Activated B cell treated with CpG ODN at 0.5 μM for 24 hours (primary cell): Measurements from ENCODE around the gene CYBB. TPM values are rescaled to one million over a fixed set of nuclear protein-coding genes. Genes with fewer than 3 reads are reported as not detected.

Experiments used
- ATAC-seq: fragments of 200-7000 bp; cut with Tn5 transposase; one replicate; pipeline ENCODE4 v1.10.0; 2021; ENCODE audit warnings: low read depth, mild to moderate bottlenecking, moderate library complexity
- CTCF ChIA-PET: fragments of 350-600 bp; sonication (Branson Sonifier 250); formaldehyde crosslinking; loops from one replicate; lab custom pipeline; 2021; ENCODE audit warnings: antibody characterized with exemption; lab: Charles Lee
- POLR2A ChIA-PET: fragments of 350-600 bp; sonication (Branson Sonifier 250); formaldehyde crosslinking; loops from one replicate; lab custom pipeline; 2021; ENCODE audit warnings: antibody characterized with exemption; lab: Charles Lee
- DNase-seq: peaks from one replicate; pipeline ENCODE4 v3.0.0; 2022
- H3K27ac Mint-ChIP-seq: one replicate; pipeline ENCODE4 v1.8.0; 2020; ENCODE audit warnings: mixed read lengths
- H3K27me3 Mint-ChIP-seq: one replicate; pipeline ENCODE4 v1.8.0; 2021; ENCODE audit warnings: mixed read lengths
- H3K36me3 Mint-ChIP-seq: one replicate; pipeline ENCODE4 v1.8.0; 2021; ENCODE audit warnings: low read depth, mixed read lengths
- H3K4me1 Mint-ChIP-seq: one replicate; pipeline ENCODE4 v1.8.0; 2021; ENCODE audit warnings: mixed read lengths
- H3K4me3 Mint-ChIP-seq: one replicate; pipeline ENCODE4 v1.8.0; 2020; ENCODE audit warnings: mild to moderate bottlenecking, mixed read lengths
- H3K9me3 Mint-ChIP-seq: one replicate; pipeline ENCODE4 v1.8.0; 2020; ENCODE audit warnings: mixed read lengths
- intact Hi-C: fragments of 100-400 bp; cut with micrococcal nuclease; formaldehyde crosslinking; loops from one replicate; pipeline ENCODE4 v1.15.1; 2024
- total RNA-seq: library from RNA; stranded (reverse); gene quantifications from 2 replicates; pipeline ENCODE4 v1.2.3, GENCODE V29; 2022
- TF ChIP-seq, protein P1 (sequence below): fragments of 200-600 bp; IDR thresholded peaks from one replicate; pipeline ENCODE4 v1.8.0; 2022; ENCODE audit warnings: antibody characterized with exemption, mild to moderate bottlenecking

Gene CYBB
- total RNA-seq, 1 donor from 2014 or later = 165 TPM

DNA sequence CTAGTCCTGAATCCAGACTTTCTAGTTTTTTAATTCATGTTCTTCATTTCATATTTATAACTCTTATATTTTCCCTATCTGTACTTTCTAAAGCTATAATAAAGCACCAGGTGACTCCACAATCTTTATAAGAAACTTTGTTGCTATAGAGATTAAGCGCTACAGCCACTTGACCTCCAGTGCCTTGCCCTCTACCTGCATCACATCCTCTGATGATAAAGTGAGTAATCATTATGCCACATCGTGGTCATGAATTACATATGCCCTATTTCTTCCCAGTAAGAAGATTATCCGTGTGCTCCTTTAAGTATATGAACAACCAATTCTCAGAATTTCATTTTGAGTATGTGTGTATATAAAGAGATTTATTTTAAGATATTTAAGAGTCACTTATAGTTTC is 74.3 kb downstream of the CYBB start:
- TF ChIP-seq, protein P1, sequence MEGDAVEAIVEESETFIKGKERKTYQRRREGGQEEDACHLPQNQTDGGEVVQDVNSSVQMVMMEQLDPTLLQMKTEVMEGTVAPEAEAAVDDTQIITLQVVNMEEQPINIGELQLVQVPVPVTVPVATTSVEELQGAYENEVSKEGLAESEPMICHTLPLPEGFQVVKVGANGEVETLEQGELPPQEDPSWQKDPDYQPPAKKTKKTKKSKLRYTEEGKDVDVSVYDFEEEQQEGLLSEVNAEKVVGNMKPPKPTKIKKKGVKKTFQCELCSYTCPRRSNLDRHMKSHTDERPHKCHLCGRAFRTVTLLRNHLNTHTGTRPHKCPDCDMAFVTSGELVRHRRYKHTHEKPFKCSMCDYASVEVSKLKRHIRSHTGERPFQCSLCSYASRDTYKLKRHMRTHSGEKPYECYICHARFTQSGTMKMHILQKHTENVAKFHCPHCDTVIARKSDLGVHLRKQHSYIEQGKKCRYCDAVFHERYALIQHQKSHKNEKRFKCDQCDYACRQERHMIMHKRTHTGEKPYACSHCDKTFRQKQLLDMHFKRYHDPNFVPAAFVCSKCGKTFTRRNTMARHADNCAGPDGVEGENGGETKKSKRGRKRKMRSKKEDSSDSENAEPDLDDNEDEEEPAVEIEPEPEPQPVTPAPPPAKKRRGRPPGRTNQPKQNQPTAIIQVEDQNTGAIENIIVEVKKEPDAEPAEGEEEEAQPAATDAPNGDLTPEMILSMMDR = no peak
- ChIA-PET CTCF (no interaction called here), POLR2A (no interaction called here)
- no peaks in the 10 kb centered on the region for H3K27me3 Mint-ChIP-seq
- DNase-seq (no peak), ATAC-seq (no peak)
- H3K36me3 Mint-ChIP-seq = no peaks in the 10 kb centered on the region
- no peaks in the 10 kb centered on the region for H3K4me1 Mint-ChIP-seq
- intact Hi-C loops = no loop called here
- H3K9me3 Mint-ChIP-seq = no peaks in the 10 kb centered on the region
- no peak overlapping the region for H3K27ac Mint-ChIP-seq
- no peak overlapping the region for H3K4me3 Mint-ChIP-seq

DNA sequence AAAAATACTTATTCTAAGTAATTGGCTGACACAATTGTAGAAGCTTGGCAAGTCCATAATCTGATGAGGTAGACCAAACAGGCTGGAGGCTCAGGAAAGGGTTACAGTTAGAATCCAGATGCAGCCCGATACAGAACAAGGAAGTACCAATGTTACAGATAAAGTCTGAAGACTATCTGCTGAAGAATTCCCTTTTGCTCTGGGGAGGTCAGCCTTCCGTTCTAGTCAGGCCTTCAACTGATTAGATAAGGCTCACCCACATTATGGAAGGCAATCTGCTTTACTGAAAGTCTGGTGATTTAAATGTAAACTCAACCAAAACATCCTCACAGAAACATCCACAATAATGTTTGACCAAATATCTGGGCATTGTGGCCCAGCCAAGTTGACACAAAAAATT is 74.9 kb downstream of the CYBB start:
- no peak for DNase-seq
- TF ChIP-seq, protein P1 = no peak
- ChIA-PET CTCF (no interaction called here), POLR2A (no interaction called here)
- Mint-ChIP-seq H3K4me3 (no peak overlapping the region), H3K4me1 (no peaks in the 10 kb centered on the region), H3K36me3 (no peaks in the 10 kb centered on the region), H3K27ac (no peak overlapping the region), H3K27me3 (no peaks in the 10 kb centered on the region), H3K9me3 (no peaks in the 10 kb centered on the region)
- intact Hi-C loops = no loop called here
- ATAC-seq = no peak

DNA sequence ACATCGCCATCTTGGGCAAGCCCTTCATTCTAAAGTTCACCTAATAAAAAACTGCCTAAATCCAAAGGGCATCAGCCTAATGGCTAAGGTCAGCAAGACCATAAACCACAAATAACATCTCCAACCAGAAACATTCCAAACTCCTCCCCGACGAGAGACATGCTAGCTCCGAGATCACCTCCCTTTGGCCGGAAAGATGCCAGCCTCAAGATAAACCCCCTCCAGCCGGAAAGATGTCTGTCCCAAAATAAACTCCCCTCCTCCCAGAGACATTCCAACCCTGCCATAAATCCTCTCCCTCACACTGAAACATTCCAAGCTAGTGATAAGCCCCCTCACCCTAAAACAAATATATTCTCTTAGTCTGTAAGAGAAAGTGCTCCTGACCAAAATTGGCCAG is 80.9 kb downstream of the CYBB start:
- Mint-ChIP-seq H3K27me3 (peaks cover 3% of the 10 kb centered on the region), H3K36me3 (no peaks in the 10 kb centered on the region), H3K9me3 (no peaks in the 10 kb centered on the region), H3K4me3 (no peak overlapping the region), H3K4me1 (no peaks in the 10 kb centered on the region), H3K27ac (no peak overlapping the region)
- POLR2A ChIA-PET = no interaction called here
- TF ChIP-seq, protein P1 = no peak
- CTCF ChIA-PET = no interaction called here
- DNase-seq (no peak), ATAC-seq (no peak)
- intact Hi-C loops = no loop called here

DNA sequence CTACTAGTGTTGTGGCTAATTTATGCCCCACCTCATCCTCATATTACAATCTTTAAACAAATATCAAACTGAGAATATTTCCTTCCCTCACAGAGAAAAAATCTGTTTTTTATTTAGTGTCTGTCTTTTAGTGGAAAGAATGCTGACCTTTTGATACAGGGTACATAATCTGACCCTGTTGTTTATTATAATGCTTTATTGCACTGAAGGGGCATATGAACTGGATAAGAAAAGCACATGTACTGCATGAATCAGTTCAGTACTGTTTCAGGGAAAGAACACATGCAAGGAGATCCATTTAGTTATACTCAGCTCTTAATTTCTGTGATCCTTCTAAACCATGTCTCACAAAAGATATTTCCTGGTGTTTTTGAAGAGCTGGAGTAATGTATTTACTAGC is 83.0 kb downstream of the CYBB start:
- Mint-ChIP-seq H3K27me3 (peaks cover 3% of the 10 kb centered on the region), H3K27ac (no peak overlapping the region), H3K4me3 (no peak overlapping the region), H3K36me3 (no peaks in the 10 kb centered on the region), H3K9me3 (no peaks in the 10 kb centered on the region), H3K4me1 (peaks cover 3% of the 10 kb centered on the region)
- DNase-seq (no peak), ATAC-seq (no peak)
- TF ChIP-seq, protein P1 = no peak
- ChIA-PET POLR2A (no interaction called here), CTCF (no interaction called here)
- intact Hi-C loops = no loop called here

Other genes starting within 250 kb of the CYBB start
- 0.09 and 0.12 TPM in 2 replicates for gene LANCL3, start 208.4 kb upstream of the CYBB start, total RNA-seq
- gene XK, start 94.3 kb upstream of the CYBB start, total RNA-seq = 0.11 and 0.24 TPM in 2 replicates
- 17.7 and 19.1 TPM in 2 replicates for gene DYNLT3, start 67.5 kb downstream of the CYBB start, total RNA-seq
- gene SYTL5, start 226.5 kb downstream of the CYBB start, total RNA-seq = not detected in 2 replicates